ENCODE measurements around the gene PDCD1LG2. TPM values are rescaled to one million over a fixed set of nuclear protein-coding genes. Genes with fewer than 3 reads are reported as not detected.
A peak's percentile ranks its signal among the peaks of the same experiment; 100 is the strongest.

Gene PDCD1LG2
- total RNA-seq, 4 donors from 2014 or later = 0.47 to 4.6 (median 2.4) TPM

DNA sequence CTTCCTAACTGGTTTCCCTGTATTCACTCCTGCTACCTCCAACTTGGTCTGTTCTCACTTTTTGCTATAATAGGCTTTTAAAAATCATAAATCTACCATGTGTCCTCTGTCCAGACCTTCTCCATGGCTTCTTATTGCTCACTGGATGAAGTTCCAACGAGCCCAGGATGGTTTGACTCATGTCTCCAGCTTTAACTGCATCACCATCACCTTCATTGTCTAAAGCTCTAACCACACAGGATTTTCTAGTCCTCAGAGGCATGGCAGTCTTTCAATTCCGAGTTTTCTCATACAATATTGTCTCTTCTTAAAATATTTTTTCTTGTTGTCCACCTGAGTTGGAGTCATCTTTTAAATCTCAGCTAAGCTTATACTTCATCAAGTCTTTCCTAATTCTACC, 49.3 kb downstream of the PDCD1LG2 start:
- Histone ChIP-seq H3K27me3 (no peaks in the 10 kb centered on the region), H3K27ac (no peak overlapping the region), H3K4me3 (no peak overlapping the region), H3K9me3 (no peaks in the 10 kb centered on the region), H3K36me3 (no peaks in the 10 kb centered on the region), H3K4me1 (peaks cover 9 to 42% (median 9%) of the 10 kb centered on the region in 3 donors)
- TF ChIP-seq POLR2AphosphoS5 (IDR thresholded peaks at IDR 0.05) (no peak), POLR2A (IDR thresholded peaks at IDR 0.05) (no peak), CTCF (IDR thresholded peaks at IDR 0.05) (no peak), EP300 (IDR thresholded peaks at IDR 0.05) (no peak)
- ATAC-seq = no peak
- WGBS, 2 donors (ENCODE audit: low coverage in 1 of 2) = 67 to 83% methylated on average over 2 of the region's 2 CpGs

DNA sequence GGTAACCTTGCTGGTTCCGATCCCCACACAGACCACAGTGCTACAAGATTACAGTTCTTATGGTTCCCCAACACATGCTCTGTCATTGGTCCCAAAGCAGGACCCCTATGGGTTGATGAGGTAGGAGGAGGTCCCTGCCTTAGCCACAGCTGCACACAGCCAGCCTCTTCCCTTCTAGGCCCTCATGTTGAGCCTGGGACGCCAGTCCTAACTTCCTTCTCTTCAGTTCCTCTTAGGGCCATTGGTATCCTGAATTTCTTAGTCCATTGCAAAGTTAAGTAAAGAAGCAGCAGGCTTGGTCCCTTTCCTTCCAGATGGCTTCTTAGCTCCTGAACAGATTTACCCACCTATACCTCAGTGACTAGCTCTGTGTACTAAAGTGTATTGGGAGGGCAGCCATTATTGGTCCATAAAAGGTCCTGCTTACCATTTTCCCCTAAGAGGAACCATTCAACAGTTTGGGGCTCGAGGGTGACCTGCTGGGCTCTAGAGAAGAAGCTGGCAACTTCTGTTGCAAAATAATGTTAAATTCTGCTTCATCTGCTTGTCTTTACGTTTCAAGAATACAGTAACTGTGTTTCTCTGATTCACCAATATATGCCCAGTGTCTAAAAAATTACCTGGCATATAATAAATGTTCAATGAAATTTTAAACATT, 50.2 kb downstream of the PDCD1LG2 start:
- no peak for ATAC-seq
- TF ChIP-seq EP300 (IDR thresholded peaks at IDR 0.05) (no peak), POLR2AphosphoS5 (IDR thresholded peaks at IDR 0.05) (no peak), POLR2A (IDR thresholded peaks at IDR 0.05) (no peak), CTCF (IDR thresholded peaks at IDR 0.05) (no peak)
- no peaks in the 10 kb centered on the region for H3K36me3 ChIP-seq
- no peak overlapping the region for H3K27ac ChIP-seq
- H3K9me3 ChIP-seq = no peaks in the 10 kb centered on the region
- H3K4me1 ChIP-seq = peaks cover 9 to 42% (median 9%) of the 10 kb centered on the region in 3 donors
- 67 to 92% methylated on average over 2 to 3 of the region's 4 CpGs for WGBS, 2 donors (ENCODE audit: low coverage in 1 of 2)
- H3K27me3 ChIP-seq = no peaks in the 10 kb centered on the region
- H3K4me3 ChIP-seq = no peak overlapping the region

- ATAC-seq = no peak
- H3K4me3 ChIP-seq = no peak overlapping the region
- H3K9me3 ChIP-seq = no peaks in the 10 kb centered on the region
- 100% methylated on average over 1 of the region's 1 CpG for WGBS, 2 donors (ENCODE audit: low coverage in 1 of 2)
- TF ChIP-seq EP300 (IDR thresholded peaks at IDR 0.05) (no peak), POLR2AphosphoS5 (IDR thresholded peaks at IDR 0.05) (no peak), CTCF (IDR thresholded peaks at IDR 0.05) (no peak), POLR2A (IDR thresholded peaks at IDR 0.05) (no peak)
- no peaks in the 10 kb centered on the region for H3K27me3 ChIP-seq
- H3K36me3 ChIP-seq = no peaks in the 10 kb centered on the region
- H3K4me1 ChIP-seq = peaks cover 9 to 33% (median 9%) of the 10 kb centered on the region in 3 donors
- H3K27ac ChIP-seq = no peak overlapping the region
Measured at GRCh38 chr9:5561828-5562488, 51.6 kb downstream of the PDCD1LG2 start.

- Histone ChIP-seq H3K4me1 (peaks cover 2 to 24% (median 4%) of the 10 kb centered on the region in 3 donors), H3K27ac (peak overlapping the region in 2 of 4 donors; percentile 2 to 30), H3K9me3 (no peaks in the 10 kb centered on the region), H3K27me3 (no peaks in the 10 kb centered on the region), H3K36me3 (no peaks in the 10 kb centered on the region), H3K4me3 (no peak overlapping the region)
- WGBS, 2 donors (ENCODE audit: low coverage in 1 of 2) = 60 to 68% methylated on average over 5 of the region's 5 CpGs
- no peak for TF ChIP-seq POLR2A (IDR thresholded peaks at IDR 0.05)
- TF ChIP-seq POLR2AphosphoS5 (IDR thresholded peaks at IDR 0.05) = no peak
- no peak for TF ChIP-seq EP300 (IDR thresholded peaks at IDR 0.05)
- TF ChIP-seq CTCF (IDR thresholded peaks at IDR 0.05) = no peak
- ATAC-seq = no peak
Measured at GRCh38 chr9:5562806-5563416, 52.6 kb downstream of the PDCD1LG2 start.

Measured in gastroesophageal sphincter (tissue), 4 donors.